Right atrium auricular region (tissue), 2 donors: ENCODE measurements around the gene PSMB5. TPM values are rescaled to one million over a fixed set of nuclear protein-coding genes. Genes with fewer than 3 reads are reported as not detected.

Experiments
- DNase-seq: peaks from one replicate; pipeline ENCODE4 v3.0.0-alpha.2; 2019; ENCODE audit warnings: low spot score
- H3K27ac ChIP-seq, 2 donors: fragments of 200-600 bp; sonication (generic); 1 replicate in 1 of 2; 2 replicates in 1 of 2; pipeline ENCODE4 v1.5.1; 2016 to 2019
- H3K27me3 ChIP-seq, 2 donors: fragments of 200-600 bp; sonication (generic); one replicate each; pipeline versions ENCODE4 v1.5.1 to v1.6.0; 2017 to 2019
- H3K36me3 ChIP-seq: fragments of 200-600 bp; sonication (generic); one replicate; pipeline ENCODE4 v1.5.1; 2016
- H3K4me1 ChIP-seq, 2 donors: fragments of 200-600 bp; sonication (generic); one replicate each; pipeline versions ENCODE4 v1.5.1 to v1.6.0; 2017 to 2019
- H3K4me3 ChIP-seq, 2 donors: fragments of 200-600 bp; sonication (generic); 1 replicate in 1 of 2; 2 replicates in 1 of 2; pipeline ENCODE4 v1.5.1; 2017 to 2019; ENCODE audit warnings: mild to moderate bottlenecking in 1 of 2, moderate library complexity in 1 of 2
- H3K9me3 ChIP-seq, 2 donors: fragments of 200-600 bp; sonication (generic); one replicate each; pipeline ENCODE4 v1.5.1; 2019
- total RNA-seq, 2 donors: library from RNA; depleted of rRNA; stranded (reverse); fragments of >200 nt; gene quantifications; one replicate each; pipeline ENCODE4 v1.1.0, GENCODE V29; 2016
- TF ChIP-seq, protein P1 (sequence below), 2 donors: fragments of 200-600 bp; sonication (generic); IDR thresholded peaks; one replicate each; pipeline ENCODE4 v1.5.1; 2019; ENCODE audit warnings: antibody characterized with exemption in 2 of 2

PSMB5 gene
- total RNA-seq, 2 donors from 2014 or later: 105 to 122 TPM

DNA sequence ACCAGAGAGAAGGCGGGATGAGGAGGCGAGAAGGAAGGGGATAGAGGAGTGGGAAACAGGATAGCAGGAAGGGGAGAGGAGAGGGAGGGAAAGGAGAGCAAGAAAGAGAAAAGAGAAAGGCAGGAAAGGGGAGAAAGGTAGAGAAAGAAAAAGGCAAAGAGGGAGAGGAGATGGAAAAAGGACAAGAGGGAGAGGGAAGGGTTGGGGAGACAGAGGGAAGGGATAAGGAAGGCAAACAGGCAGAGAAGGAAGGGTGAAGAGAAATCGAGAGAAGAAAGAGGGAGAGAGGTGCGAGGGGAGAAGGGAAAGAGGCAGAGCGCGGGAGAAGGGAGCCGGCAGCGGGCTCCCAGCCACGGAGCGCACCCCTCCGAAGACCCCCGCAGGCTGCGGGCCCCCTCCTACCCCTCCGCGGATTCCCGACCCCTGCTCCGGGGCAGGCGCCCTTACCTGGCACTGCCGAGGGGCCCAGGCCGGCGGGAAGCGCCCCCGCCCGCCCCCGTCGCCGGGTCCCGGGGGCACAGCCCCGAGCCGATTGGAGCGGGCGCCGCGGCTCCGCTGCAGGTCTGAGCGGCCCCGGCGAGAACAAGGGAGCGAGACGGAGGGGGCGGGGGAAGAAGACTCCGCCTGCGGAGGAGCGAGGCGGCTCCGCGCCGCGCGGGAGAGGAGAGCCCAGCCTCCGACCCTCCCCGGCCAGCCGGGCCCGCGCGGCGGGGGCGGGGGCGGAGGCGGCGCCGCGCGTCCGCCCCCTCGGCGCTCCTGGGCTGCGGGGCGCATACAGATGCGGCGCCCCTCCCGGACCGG is 22.5 kb upstream of the PSMB5 start, which contains the start of gene CDH24:
Gene CDH24 (minus strand): TSS at position 565 of the 801 bp plus-strand sequence. CDS start 1,787 bp downstream, outside the sequence.
- Histone ChIP-seq H3K4me3 (peak within 1 kb of the TSS; percentile 61 to 73), H3K27ac (peak within 1 kb of the TSS; percentile 55 to 69), H3K36me3 (peaks cover 36% of the 10 kb centered on the region), H3K4me1 (peaks cover 0 to 23% of the 10 kb centered on the region in 2 donors), H3K27me3 (no peaks in the 10 kb centered on the region), H3K9me3 (no peaks in the 10 kb centered on the region)
- no peak for DNase-seq
- TF ChIP-seq, protein P1, sequence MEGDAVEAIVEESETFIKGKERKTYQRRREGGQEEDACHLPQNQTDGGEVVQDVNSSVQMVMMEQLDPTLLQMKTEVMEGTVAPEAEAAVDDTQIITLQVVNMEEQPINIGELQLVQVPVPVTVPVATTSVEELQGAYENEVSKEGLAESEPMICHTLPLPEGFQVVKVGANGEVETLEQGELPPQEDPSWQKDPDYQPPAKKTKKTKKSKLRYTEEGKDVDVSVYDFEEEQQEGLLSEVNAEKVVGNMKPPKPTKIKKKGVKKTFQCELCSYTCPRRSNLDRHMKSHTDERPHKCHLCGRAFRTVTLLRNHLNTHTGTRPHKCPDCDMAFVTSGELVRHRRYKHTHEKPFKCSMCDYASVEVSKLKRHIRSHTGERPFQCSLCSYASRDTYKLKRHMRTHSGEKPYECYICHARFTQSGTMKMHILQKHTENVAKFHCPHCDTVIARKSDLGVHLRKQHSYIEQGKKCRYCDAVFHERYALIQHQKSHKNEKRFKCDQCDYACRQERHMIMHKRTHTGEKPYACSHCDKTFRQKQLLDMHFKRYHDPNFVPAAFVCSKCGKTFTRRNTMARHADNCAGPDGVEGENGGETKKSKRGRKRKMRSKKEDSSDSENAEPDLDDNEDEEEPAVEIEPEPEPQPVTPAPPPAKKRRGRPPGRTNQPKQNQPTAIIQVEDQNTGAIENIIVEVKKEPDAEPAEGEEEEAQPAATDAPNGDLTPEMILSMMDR (IDR thresholded peaks at IDR 0.05): no peak

DNA sequence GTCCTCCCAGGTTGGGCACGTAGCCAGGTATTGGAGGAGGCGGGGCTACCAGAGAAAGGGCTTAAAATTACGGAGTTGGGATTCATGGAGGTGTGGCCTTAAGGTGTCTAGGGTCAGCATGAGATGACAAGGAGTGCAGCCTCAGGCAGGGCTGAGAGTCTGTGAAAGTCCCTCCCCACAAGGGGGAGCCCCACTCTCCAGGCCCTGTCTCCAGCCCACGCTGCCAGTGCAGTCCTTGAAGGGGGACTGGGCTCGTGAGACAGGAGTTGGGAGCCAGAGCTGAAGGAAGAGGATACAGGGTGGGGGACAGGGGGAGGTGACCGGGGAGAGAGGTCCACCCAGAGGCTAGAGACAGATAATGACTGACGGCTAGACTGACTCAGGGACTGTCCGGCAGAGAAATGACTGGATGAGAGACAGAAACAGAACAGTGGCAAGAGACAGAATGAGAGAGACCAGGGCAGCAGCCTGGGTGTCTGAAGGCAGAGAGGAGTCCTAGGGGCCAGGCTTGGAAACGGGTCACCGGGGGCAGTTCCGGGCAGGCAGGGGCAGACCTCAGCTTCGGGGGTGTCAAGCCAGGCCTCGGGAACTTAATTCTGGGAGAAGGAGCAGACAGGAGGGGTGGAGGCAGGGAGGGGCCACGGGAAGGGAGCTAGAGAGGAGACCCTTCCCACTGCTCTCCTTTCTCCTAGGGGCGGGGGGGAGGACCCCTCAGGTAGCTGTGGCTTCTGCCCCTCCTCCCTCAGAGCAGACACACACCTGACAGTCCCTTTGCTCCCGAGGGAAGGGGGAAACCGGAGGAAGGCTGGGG is 21.6 kb upstream of the PSMB5 start:
- Histone ChIP-seq H3K27ac (no peak overlapping the region), H3K4me3 (peak overlapping the region in 1 of 2 donors; percentile 73), H3K36me3 (peaks cover 30% of the 10 kb centered on the region), H3K4me1 (peaks cover 0 to 19% of the 10 kb centered on the region in 2 donors), H3K27me3 (no peaks in the 10 kb centered on the region), H3K9me3 (no peaks in the 10 kb centered on the region)
- peak; percentile 69 for DNase-seq
- TF ChIP-seq, protein P1 (IDR thresholded peaks at IDR 0.05): peak; percentile 36 to 75

DNA sequence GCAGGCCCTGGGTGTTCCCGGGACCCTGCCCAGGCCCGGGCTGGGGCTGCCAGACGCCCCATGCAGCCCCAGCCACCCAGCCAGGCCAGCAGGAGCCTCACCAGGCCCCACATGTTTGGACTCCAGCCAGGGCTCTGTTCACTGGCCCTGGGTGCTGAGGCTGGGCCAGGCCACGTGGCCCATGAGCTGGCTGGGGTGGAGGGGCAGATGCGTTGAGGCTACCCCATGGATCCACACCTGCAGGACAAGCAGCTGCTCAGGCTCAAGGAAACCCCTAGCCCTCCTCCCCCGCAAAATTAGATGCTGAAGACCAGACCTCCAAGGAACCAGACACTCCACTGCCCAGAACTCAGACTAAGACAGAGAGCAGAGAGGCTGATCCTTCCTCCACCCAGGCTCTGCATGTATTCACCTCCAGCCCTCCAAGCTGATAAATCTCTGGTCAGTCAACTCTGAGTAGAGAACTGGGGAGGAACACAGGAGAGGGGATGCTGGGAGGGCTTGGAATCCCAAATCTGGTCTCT is 21.0 kb upstream of the PSMB5 start:
- no peaks in the 10 kb centered on the region for H3K27me3 ChIP-seq
- TF ChIP-seq, protein P1 (IDR thresholded peaks at IDR 0.05): no peak
- H3K4me3 ChIP-seq: no peak overlapping the region
- no peak overlapping the region for H3K27ac ChIP-seq
- no peaks in the 10 kb centered on the region for H3K9me3 ChIP-seq
- H3K4me1 ChIP-seq: peaks cover 0 to 19% of the 10 kb centered on the region in 2 donors
- H3K36me3 ChIP-seq: peaks cover 23% of the 10 kb centered on the region
- DNase-seq: no peak

DNA sequence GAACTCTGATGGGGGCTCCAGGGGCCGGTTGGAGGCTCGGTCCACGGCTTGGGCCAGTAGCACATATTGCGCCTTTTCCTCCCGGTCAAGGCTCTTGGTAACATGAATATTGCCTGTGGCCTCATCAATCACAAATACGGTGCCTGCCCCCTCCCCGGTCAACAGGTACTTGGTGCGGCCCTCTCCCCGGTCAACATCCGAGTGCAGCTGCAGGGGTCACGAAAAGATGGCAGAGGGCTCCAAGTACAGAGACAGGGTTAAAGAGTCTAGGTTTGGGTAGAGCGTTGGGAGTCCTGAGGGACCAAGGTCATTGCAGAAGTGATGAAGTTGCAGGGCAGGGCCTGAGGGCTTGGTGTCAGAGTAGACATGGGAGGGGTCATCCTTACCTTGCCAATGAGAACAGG is 20.4 kb upstream of the PSMB5 start:
- Histone ChIP-seq H3K27me3 (no peaks in the 10 kb centered on the region), H3K4me3 (no peak overlapping the region)
- TF ChIP-seq, protein P1 (IDR thresholded peaks at IDR 0.05): no peak

DNA sequence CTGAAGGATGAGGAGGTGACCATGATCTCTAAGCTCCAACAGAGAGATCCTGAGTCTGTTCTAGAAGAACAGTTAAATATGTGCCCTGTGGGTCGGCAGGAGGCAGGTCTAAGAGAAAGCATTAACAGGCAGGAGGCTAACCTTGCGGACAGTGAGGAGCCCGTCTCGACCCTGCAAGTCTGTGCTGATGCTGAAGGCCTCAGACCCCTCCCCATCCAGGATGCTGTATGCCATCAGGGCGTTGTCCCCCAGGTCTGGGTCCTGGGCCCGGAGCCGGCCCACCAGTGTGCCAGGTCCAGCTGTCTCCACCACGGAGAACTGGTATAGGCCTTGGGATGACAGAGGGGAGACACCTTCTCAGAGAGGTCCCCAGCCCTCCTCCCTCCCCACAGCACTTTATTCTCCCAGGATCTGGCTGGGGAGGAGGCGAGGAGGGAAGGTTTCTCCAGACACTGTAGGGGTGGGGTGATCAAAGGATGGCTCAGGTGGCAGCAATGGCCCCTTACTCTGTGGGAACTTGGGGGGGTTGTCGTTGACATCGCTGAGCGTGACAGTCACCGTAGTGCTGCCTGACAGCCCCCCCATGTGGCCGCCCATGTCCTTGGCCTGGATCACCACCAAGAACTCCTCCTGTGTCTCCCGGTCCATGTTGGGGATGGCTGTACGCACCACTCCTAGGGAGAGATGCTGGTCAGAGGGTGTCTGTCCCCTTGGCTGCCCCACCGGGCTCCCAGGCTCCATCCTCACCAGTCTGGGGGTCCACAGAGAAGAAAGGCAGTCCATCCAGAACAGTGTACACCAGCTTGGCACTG is 19.5 kb upstream of the PSMB5 start:
- Histone ChIP-seq H3K4me1 (peaks cover 0 to 19% of the 10 kb centered on the region in 2 donors), H3K27me3 (no peaks in the 10 kb centered on the region), H3K27ac (no peak overlapping the region), H3K4me3 (no peak overlapping the region), H3K36me3 (peaks cover 8% of the 10 kb centered on the region), H3K9me3 (no peaks in the 10 kb centered on the region)
- DNase-seq: no peak
- TF ChIP-seq, protein P1 (IDR thresholded peaks at IDR 0.05): peak in 1 of 2 donors; percentile 48

More for the DNA sequence above, 20.4 kb upstream of the PSMB5 start:
- no peak for DNase-seq
- Histone ChIP-seq H3K4me1 (peaks cover 0 to 19% of the 10 kb centered on the region in 2 donors), H3K9me3 (no peaks in the 10 kb centered on the region), H3K27ac (no peak overlapping the region), H3K36me3 (peaks cover 18% of the 10 kb centered on the region)
